ENCODE data around the gene VSTM2L. TPM values are rescaled to one million over a fixed set of nuclear protein-coding genes. Genes with fewer than 3 reads are reported as not detected.

Gene VSTM2L
- total RNA-seq, 1 donor from 2014 or later, result 15.9 TPM

DNA sequence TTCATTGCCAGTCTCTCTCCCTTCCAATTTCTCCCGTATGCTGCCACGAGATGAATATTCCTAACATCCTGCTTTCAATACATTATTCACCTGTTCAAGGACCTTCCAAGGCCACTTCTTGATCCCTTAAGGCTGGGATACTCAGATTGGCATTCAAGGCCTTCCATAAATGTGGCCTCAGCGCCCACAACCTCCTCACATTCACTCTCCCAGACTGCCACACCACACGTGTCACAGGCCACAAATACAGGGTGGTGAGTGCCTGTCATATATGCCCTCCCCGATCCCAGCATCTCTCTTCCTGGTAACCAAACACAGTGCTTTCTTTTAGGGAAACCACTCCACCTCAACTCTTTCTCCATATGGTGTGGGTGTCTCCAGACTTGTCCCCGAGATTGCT is 74.9 kb downstream of the VSTM2L start:
- H3K27me3 Mint-ChIP-seq (ENCODE audit: unreplicated experiment), result peaks cover 6% of the 10 kb centered on the region
- H3K4me1 Mint-ChIP-seq (ENCODE audit: low read depth, unreplicated experiment), result peaks cover 20% of the 10 kb centered on the region
- H3K9me3 Mint-ChIP-seq (ENCODE audit: unreplicated experiment), result peaks cover 9% of the 10 kb centered on the region
- TF ChIP-seq, protein P1, sequence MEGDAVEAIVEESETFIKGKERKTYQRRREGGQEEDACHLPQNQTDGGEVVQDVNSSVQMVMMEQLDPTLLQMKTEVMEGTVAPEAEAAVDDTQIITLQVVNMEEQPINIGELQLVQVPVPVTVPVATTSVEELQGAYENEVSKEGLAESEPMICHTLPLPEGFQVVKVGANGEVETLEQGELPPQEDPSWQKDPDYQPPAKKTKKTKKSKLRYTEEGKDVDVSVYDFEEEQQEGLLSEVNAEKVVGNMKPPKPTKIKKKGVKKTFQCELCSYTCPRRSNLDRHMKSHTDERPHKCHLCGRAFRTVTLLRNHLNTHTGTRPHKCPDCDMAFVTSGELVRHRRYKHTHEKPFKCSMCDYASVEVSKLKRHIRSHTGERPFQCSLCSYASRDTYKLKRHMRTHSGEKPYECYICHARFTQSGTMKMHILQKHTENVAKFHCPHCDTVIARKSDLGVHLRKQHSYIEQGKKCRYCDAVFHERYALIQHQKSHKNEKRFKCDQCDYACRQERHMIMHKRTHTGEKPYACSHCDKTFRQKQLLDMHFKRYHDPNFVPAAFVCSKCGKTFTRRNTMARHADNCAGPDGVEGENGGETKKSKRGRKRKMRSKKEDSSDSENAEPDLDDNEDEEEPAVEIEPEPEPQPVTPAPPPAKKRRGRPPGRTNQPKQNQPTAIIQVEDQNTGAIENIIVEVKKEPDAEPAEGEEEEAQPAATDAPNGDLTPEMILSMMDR (IDR thresholded peaks at IDR 0.05; ENCODE audit: partially characterized antibody, unreplicated experiment), result no peak
- DNase-seq, result no peak
- no peak overlapping the region for H3K27ac Mint-ChIP-seq (ENCODE audit: unreplicated experiment)
- no peak overlapping the region for H3K4me3 Mint-ChIP-seq (ENCODE audit: unreplicated experiment)
- peaks cover 6% of the 10 kb centered on the region for H3K36me3 Mint-ChIP-seq (ENCODE audit: unreplicated experiment)

DNA sequence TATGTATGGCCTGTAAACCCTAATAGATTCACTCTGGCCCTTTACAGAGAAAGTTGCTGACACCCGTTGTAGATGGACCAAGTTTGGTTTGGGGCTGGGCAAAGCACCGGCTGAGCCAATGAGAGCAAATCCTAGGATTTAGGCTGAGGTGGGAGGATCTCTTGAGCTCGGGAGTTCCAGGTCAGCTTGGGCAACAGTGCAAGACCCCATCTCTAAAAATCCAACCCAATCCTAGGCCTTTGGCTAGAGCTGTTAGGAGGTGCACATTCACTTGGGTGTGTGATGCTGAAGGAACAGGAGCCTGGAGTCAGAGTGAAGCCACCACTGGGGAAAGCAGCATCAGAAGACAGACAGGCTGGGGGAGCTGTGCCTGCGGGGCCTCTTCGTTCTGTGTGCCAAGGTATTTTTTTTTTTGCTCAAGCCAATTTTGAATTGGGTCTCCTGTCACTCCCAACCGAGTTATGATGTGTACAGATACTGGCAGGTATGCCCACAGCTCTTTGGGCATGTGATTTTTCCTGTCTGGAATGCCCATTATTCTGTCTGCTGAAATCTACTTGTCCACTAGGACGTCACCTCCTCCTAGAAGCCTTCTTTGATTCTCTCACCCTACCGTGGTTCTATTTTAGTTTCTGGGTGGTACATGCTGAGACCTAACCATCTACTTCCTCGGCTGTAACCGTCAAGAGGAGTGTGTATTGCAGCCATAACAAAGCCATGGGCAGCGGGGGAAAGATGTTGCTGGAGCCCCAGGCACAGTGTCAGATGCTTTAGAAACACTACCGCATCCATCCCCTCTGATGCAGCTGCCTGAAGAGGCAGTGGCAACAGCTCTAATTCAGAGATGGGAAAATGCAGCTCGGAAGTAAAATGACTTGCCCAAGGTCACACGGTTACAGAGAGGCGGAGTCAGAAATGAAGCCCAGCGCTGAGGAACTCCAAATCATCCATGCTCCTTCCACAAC is 76.4 kb downstream of the VSTM2L start:
- H3K4me1 Mint-ChIP-seq (ENCODE audit: low read depth, unreplicated experiment), result peaks cover 24% of the 10 kb centered on the region
- H3K9me3 Mint-ChIP-seq (ENCODE audit: unreplicated experiment), result peaks cover 8% of the 10 kb centered on the region
- H3K36me3 Mint-ChIP-seq (ENCODE audit: unreplicated experiment), result no peaks in the 10 kb centered on the region
- no peak overlapping the region for H3K4me3 Mint-ChIP-seq (ENCODE audit: unreplicated experiment)
- H3K27ac Mint-ChIP-seq (ENCODE audit: unreplicated experiment), result no peak overlapping the region
- DNase-seq, result no peak
- TF ChIP-seq, protein P1 (IDR thresholded peaks at IDR 0.05; ENCODE audit: partially characterized antibody, unreplicated experiment), result peak; percentile 19
- peaks cover 2% of the 10 kb centered on the region for H3K27me3 Mint-ChIP-seq (ENCODE audit: unreplicated experiment)

DNA sequence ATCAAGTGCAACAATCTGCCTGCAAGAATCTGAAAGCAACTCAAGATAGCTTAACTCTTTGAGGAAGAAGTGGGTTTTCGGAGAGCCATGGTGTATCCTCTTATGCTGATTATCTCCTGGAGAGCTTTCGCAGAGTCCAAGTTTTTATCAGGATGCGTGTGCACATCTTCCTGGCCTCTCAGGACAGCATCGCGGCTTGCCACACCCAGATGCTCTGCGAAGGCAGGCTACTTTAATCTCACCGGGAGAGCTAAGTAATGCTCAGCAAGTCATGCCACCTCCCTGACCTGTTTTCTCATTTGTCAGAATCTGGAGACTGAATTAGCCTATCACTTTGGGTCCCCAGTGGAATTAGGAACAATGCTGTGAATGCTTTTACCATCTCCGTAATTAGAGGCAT is 77.5 kb downstream of the VSTM2L start:
- Mint-ChIP-seq H3K4me1 (ENCODE audit: low read depth, unreplicated experiment) (peaks cover 29% of the 10 kb centered on the region), H3K9me3 (ENCODE audit: unreplicated experiment) (peaks cover 8% of the 10 kb centered on the region), H3K27ac (ENCODE audit: unreplicated experiment) (no peak overlapping the region), H3K4me3 (ENCODE audit: unreplicated experiment) (no peak overlapping the region), H3K36me3 (ENCODE audit: unreplicated experiment) (no peaks in the 10 kb centered on the region), H3K27me3 (ENCODE audit: unreplicated experiment) (peaks cover 2% of the 10 kb centered on the region)
- DNase-seq, result no peak
- TF ChIP-seq, protein P1 (IDR thresholded peaks at IDR 0.05; ENCODE audit: partially characterized antibody, unreplicated experiment), result no peak

DNA sequence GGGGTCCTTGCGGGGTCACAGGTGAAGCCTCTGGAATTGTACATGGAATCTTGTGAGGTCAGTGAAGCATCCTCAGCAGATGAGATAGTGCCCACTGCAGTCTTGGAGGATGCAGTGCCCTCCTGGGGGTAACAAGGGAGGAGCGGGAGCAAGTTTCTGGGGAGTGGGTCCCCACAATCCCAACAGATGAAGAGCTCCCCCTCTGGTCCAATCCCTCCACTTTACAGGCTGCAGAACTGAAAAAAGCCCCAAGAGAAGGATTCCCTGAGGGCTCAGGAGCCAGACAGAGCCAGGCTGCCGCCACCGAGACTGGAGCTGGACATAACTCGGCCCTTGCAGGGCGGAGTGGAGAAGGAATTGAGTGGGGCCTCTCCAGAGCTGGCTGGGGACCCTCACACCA is 77.9 kb downstream of the VSTM2L start:
- Mint-ChIP-seq H3K4me1 (ENCODE audit: low read depth, unreplicated experiment) (peaks cover 29% of the 10 kb centered on the region), H3K36me3 (ENCODE audit: unreplicated experiment) (no peaks in the 10 kb centered on the region), H3K4me3 (ENCODE audit: unreplicated experiment) (no peak overlapping the region), H3K9me3 (ENCODE audit: unreplicated experiment) (peaks cover 8% of the 10 kb centered on the region), H3K27me3 (ENCODE audit: unreplicated experiment) (peaks cover 2% of the 10 kb centered on the region), H3K27ac (ENCODE audit: unreplicated experiment) (no peak overlapping the region)
- TF ChIP-seq, protein P1 (IDR thresholded peaks at IDR 0.05; ENCODE audit: partially characterized antibody, unreplicated experiment), result no peak
- no peak for DNase-seq

DNA sequence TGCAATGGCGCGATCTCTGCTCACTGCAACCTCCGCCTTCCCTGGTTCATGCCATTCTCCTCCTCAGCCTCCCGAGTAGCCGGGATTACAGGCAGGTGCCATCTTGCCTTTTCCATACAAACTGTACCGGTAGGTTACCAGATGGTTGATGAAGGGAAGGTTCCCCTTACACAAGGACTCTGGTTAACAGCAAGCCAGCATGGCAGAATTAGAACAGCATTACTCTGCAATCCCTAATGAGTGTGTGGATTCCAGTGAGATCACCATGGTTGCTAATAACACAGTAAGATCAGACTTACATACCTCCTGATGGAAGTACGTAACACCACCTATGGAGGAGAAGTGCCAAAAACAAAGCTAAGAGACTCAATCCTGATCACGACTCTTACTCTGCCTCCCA is 78.6 kb downstream of the VSTM2L start:
- Mint-ChIP-seq H3K9me3 (ENCODE audit: unreplicated experiment) (peaks cover 8% of the 10 kb centered on the region), H3K27ac (ENCODE audit: unreplicated experiment) (peak overlapping the region; percentile 18), H3K4me3 (ENCODE audit: unreplicated experiment) (peak overlapping the region; percentile 37), H3K36me3 (ENCODE audit: unreplicated experiment) (no peaks in the 10 kb centered on the region), H3K4me1 (ENCODE audit: low read depth, unreplicated experiment) (peaks cover 29% of the 10 kb centered on the region), H3K27me3 (ENCODE audit: unreplicated experiment) (peaks cover 2% of the 10 kb centered on the region)
- TF ChIP-seq, protein P1 (IDR thresholded peaks at IDR 0.05; ENCODE audit: partially characterized antibody, unreplicated experiment), result no peak
- no peak for DNase-seq

Measured in glutamatergic neuron (in vitro differentiated cells).